GM12801 (cell line): ENCODE data around the gene PYGM.

Experiments
- TF ChIP-seq, protein P1 (sequence below): IDR thresholded peaks from one replicate; pipeline ENCODE4 v1.5.1; 2011; ENCODE audit warnings: control low read depth; ENCODE audit not compliant: insufficient read length; ENCODE audit errors: extremely low read depth

The PYGM gene

GRCh38 chr11:64712430-64713015 is 47.3 kb downstream of the PYGM start:
- TF ChIP-seq, protein P1, sequence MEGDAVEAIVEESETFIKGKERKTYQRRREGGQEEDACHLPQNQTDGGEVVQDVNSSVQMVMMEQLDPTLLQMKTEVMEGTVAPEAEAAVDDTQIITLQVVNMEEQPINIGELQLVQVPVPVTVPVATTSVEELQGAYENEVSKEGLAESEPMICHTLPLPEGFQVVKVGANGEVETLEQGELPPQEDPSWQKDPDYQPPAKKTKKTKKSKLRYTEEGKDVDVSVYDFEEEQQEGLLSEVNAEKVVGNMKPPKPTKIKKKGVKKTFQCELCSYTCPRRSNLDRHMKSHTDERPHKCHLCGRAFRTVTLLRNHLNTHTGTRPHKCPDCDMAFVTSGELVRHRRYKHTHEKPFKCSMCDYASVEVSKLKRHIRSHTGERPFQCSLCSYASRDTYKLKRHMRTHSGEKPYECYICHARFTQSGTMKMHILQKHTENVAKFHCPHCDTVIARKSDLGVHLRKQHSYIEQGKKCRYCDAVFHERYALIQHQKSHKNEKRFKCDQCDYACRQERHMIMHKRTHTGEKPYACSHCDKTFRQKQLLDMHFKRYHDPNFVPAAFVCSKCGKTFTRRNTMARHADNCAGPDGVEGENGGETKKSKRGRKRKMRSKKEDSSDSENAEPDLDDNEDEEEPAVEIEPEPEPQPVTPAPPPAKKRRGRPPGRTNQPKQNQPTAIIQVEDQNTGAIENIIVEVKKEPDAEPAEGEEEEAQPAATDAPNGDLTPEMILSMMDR, result no peak

DNA sequence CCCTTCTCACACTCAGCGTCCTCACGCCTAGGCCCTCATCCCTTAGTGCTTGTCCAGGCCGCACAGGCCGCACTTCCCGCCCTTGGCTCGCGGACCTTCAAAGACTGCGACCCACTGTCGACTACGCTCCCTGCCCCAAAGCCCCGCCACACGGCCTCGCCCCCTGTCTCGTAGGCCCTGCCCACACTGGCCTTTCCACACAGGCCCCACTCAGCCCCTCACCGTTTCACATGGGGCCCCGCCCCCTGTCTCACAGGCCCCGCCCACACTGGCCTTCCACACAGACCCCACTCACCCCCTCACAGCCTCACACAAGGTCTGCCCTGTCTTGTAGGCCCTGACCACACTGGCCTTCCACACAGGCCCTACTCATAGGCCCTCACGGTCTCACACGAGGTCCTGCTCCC is 47.8 kb downstream of the PYGM start:
- TF ChIP-seq, protein P1, result no peak

GRCh38 chr11:64711138-64711955 is 48.4 kb downstream of the PYGM start:
- TF ChIP-seq, protein P1, result no peak

GRCh38 chr11:64710418-64711137 is 49.2 kb downstream of the PYGM start:
- TF ChIP-seq, protein P1, result no peak

DNA sequence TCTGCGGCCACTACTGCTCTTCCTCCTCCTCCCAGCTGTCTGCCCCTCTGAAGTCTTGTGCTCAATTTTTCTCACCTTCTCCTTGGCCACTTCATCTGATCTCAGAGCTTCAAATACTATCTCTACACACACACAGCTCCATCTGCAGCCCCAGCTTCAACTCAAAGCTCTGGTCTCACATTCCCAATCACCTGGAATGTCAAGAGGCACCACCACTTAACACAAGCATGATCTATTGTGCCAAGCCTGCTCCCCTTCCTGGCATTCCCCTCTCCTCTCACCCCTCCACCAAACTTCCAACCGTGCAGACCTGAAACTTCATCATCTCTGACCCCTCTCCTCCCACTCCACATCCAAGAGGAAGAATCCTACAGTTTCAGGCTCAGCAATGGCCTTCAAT is 54.3 kb downstream of the PYGM start:
- TF ChIP-seq, protein P1, result no peak

DNA sequence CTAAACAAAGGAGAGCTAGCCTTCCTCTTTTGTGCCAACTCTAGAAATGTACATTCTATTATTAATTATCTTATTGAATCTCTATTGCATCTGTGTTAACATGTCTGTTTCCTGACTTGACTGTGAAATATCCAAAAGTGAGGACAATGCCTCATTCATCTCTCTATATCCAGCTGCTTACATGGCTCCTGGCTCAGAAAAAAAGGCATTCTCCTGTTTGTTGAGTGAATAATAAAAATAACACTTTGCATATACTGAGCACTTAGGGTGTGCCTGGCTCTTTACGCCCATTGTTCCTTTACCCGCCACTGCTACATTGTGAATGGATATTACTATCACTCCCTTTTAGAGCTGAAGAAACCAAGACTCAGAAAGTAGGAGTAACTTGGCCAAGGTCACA is 56.7 kb downstream of the PYGM start:
- TF ChIP-seq, protein P1, result no peak

- TF ChIP-seq, protein P1, result no peak
These were observed 61.3 kb downstream of the PYGM start for GRCh38 chr11:64698427-64698826.
